Left renal cortex interstitium (tissue), 4 donors: ENCODE results near the gene FASTKD3. TPM values are rescaled to one million over a fixed set of nuclear protein-coding genes. Genes with fewer than 3 reads are reported as not detected.

ENCODE experiments used
- polyA plus RNA-seq, 4 donors: library from polyadenylated mRNA; unstranded; fragments of 120-200 nt; gene quantifications; one replicate each; pipeline ENCODE4 v1.2.1, GENCODE V29; 2013; ENCODE audit not compliant: insufficient read length in 4 of 4

The FASTKD3 gene
- polyA plus RNA-seq, 4 donors = 22.0 to 29.6 (median 24.7) TPM

Other genes with a start within 250 kb of the FASTKD3 start
- gene CFAP90, start 17.9 kb downstream of the FASTKD3 start, polyA plus RNA-seq = 1 to 10 TPM; 4.8 to 7.9 (median 6.3) TPM
- 10 to 100 TPM; 47.0 to 66.4 (median 58.8) TPM for gene MTRR, start 117 bp upstream of the FASTKD3 start, polyA plus RNA-seq